Transverse colon (tissue), 4 donors: Measurements from ENCODE around the gene YTHDC1. TPM values are rescaled to one million over a fixed set of nuclear protein-coding genes. Genes with fewer than 3 reads are reported as not detected.

ENCODE experiments used
- DNase-seq: peaks from one replicate; pipeline ENCODE4 v3.0.0-alpha.2; 2019
- H3K27ac ChIP-seq, 4 donors: fragments of 200-600 bp; sonication (generic); 2 replicates each; pipeline ENCODE4 v1.5.1; 2016 to 2018; ENCODE audit warnings: inconsistent platforms in 4 of 4
- H3K27me3 ChIP-seq: fragments of 200-600 bp; sonication (generic); 2 replicates; pipeline ENCODE4 v1.5.1; 2017; ENCODE audit warnings: inconsistent platforms
- H3K36me3 ChIP-seq, 4 donors: fragments of 200-600 bp; sonication (generic); 2 replicates each; pipeline ENCODE4 v1.5.1; 2017 to 2019; ENCODE audit warnings: inconsistent platforms in 4 of 4
- H3K4me1 ChIP-seq, 4 donors: fragments of 200-600 bp; sonication (generic); 2 replicates each; pipeline ENCODE4 v1.5.1; 2017 to 2020; ENCODE audit warnings: inconsistent platforms in 4 of 4
- H3K4me3 ChIP-seq, 4 donors: fragments of 200-600 bp; sonication (generic); 1 replicate in 1 of 4; 2 replicates in 3 of 4; pipeline versions ENCODE4 v1.5.1 to v1.6.1; 2017 to 2019; ENCODE audit warnings: inconsistent platforms in 4 of 4
- H3K9me3 ChIP-seq, 2 donors: fragments of 200-600 bp; sonication (generic); 2 replicates each; pipeline ENCODE4 v1.5.1; 2017 to 2019; ENCODE audit warnings: inconsistent platforms in 2 of 2
- EP300 ChIP-seq: sonication (generic); formaldehyde crosslinking; IDR thresholded peaks from one replicate; pipeline ENCODE4 v1.6.1; 2017; ENCODE audit warnings: antibody characterized with exemption, low read depth
- POLR2A ChIP-seq: fragments of 450-650 bp; IDR thresholded peaks from one replicate; pipeline ENCODE4 v1.6.1; 2016; ENCODE audit warnings: antibody characterized with exemption, mild to moderate bottlenecking, moderate library complexity
- POLR2AphosphoS5 ChIP-seq, 3 donors: sonication (generic); formaldehyde crosslinking; IDR thresholded peaks; one replicate each; pipeline ENCODE4 v1.6.1; 2016; ENCODE audit warnings: antibody characterized with exemption in 3 of 3
- WGBS, 2 donors: methylation state at CpG; one replicate each; pipeline ENCODE4 v1.1.5; 2018; ENCODE audit warnings: low coverage in 1 of 2; 5-methylcytosine and 5-hydroxymethylcytosine counted together
- in situ Hi-C, 4 donors: fragments of 200-750 bp; cut with MboI; loops; one replicate each; pipeline versions ENCODE4 v1.15.0 to v1.15.1; 2017; ENCODE audit warnings: low sequenced_read_pairs in 3 of 4, low pct_ligation_motif_present in 1 of 4, low pct_unique_long_range_greater_than_20kb in 1 of 4
- intact Hi-C: fragments of 100-400 bp; cut with DNase I; formaldehyde crosslinking; loops from one replicate; pipeline ENCODE4 v1.15.1; 2023; ENCODE audit warnings: low total_unique reads
- total RNA-seq, 4 donors: library from RNA; depleted of rRNA; stranded (reverse); fragments of >200 nt; gene quantifications; one replicate each; pipeline ENCODE4 v1.1.0, GENCODE V29; 2016
- TF ChIP-seq, protein P1 (sequence below), 5 experiments: fragments of 200-600 bp in 3 of 5; fragments of 450-650 bp in 2 of 5; sonication (generic) in 3 of 5; IDR thresholded peaks; 1 replicate in 2 of 5; 2 replicates in 3 of 5; pipeline ENCODE4 v1.5.1; 2016 to 2017; ENCODE audit warnings: antibody characterized with exemption in 5 of 5, inconsistent platforms in 3 of 5, mild to moderate bottlenecking in 2 of 5, moderate library complexity in 1 of 5

Gene YTHDC1
- total RNA-seq, 4 donors from 2014 or later, result 47.4 to 183 (median 82.7) TPM

DNA sequence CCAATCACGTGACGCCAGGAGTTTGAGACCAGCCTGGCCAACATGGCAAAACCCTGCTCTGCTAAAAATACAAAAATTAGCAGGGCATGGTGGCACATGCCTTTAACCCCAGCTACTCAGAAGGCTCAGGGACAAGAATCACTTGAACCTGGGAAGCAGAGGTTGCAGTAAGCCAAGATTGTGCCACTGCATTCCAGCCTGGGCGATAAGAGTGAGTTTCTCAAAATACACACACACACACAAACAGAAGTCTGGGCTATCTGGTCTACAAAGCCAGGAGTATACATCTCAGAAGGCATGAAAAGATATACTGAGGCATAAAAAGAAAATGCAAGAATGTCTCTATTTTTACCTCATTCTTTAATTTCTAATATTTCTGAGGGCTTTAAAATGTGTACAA is 11.3 kb downstream of the YTHDC1 start:
- peaks cover 25 to 71% (median 38%) of the 10 kb centered on the region in 4 donors for H3K4me1 ChIP-seq

DNA sequence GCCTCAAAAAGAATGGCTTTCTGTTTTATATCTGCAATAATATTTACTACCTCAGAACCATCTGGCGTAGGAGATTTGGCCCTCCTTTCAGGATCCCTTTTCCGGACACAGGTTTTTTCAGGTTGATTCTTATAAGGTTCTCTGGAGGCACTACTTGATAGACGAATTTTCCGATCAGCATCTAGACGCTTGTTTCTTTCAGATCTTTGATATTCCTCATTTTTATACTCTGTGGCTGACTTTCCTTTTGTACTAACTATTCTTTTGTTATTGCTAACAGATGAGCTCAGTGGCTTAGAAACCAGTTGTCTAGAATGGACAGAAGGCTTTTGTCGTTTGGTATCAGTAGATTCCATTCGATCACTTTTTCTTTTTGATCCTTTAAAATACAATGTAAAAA is 12.4 kb downstream of the YTHDC1 start:
- H3K9me3 ChIP-seq, result no peaks in the 10 kb centered on the region
- in situ Hi-C loops, result no loop called here
- H3K4me3 ChIP-seq, result no peak overlapping the region
- TF ChIP-seq EP300, result no peak
- H3K27ac ChIP-seq, result no peak overlapping the region
- DNase-seq, result no peak
- H3K36me3 ChIP-seq, result peaks cover 0 to 31% (median 12%) of the 10 kb centered on the region in 4 donors
- WGBS, 2 donors, result 64 to 83% methylated on average over 7 of the region's 7 CpGs
- no peaks in the 10 kb centered on the region for H3K27me3 ChIP-seq
- H3K4me1 ChIP-seq, result peaks cover 18 to 60% (median 32%) of the 10 kb centered on the region in 4 donors
- intact Hi-C loops, result no loop called here

More for the DNA sequence above, 11.3 kb downstream of the YTHDC1 start:
- in situ Hi-C loops, result no loop called here
- no peaks in the 10 kb centered on the region for H3K27me3 ChIP-seq
- no peak overlapping the region for H3K27ac ChIP-seq
- TF ChIP-seq, protein P1, sequence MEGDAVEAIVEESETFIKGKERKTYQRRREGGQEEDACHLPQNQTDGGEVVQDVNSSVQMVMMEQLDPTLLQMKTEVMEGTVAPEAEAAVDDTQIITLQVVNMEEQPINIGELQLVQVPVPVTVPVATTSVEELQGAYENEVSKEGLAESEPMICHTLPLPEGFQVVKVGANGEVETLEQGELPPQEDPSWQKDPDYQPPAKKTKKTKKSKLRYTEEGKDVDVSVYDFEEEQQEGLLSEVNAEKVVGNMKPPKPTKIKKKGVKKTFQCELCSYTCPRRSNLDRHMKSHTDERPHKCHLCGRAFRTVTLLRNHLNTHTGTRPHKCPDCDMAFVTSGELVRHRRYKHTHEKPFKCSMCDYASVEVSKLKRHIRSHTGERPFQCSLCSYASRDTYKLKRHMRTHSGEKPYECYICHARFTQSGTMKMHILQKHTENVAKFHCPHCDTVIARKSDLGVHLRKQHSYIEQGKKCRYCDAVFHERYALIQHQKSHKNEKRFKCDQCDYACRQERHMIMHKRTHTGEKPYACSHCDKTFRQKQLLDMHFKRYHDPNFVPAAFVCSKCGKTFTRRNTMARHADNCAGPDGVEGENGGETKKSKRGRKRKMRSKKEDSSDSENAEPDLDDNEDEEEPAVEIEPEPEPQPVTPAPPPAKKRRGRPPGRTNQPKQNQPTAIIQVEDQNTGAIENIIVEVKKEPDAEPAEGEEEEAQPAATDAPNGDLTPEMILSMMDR (IDR thresholded peaks at IDR 0.05), result no peak
- no peak for TF ChIP-seq POLR2A
- TF ChIP-seq POLR2AphosphoS5 (IDR thresholded peaks at IDR 0.05), result no peak
- TF ChIP-seq EP300, result no peak
- WGBS, 2 donors, result 80 to 90% methylated on average over 3 of the region's 3 CpGs
- H3K4me3 ChIP-seq, result no peak overlapping the region
- H3K9me3 ChIP-seq, result no peaks in the 10 kb centered on the region
- DNase-seq, result no peak
- peaks cover 0 to 23% (median 9%) of the 10 kb centered on the region in 4 donors for H3K36me3 ChIP-seq
- intact Hi-C loops, result no loop called here

DNA sequence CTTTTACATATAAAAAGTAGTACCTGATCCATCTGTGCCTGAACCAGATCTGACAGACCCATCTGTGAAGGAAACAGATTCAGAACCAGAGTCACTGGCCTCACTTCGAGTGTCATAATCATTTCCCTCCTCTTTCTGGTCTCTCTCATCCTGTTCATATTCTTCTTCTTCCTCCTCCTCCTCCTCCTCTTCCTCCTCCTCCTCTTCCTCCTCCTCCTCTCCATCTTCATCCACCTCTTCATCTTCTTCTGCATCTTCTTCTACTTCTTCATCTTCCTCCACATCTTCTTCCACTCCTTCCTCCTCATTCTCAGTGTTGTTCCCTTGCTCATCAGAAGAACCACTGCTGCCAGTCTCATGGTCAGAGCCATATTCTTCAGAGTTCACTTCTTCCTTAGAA is 12.9 kb downstream of the YTHDC1 start:
- in situ Hi-C loops, result no loop called here
- TF ChIP-seq POLR2A (no peak), EP300 (no peak), POLR2AphosphoS5 (IDR thresholded peaks at IDR 0.05) (no peak)
- TF ChIP-seq, protein P1 (IDR thresholded peaks at IDR 0.05), result no peak
- no peaks in the 10 kb centered on the region for H3K9me3 ChIP-seq
- intact Hi-C loops, result no loop called here
- no peak overlapping the region for H3K27ac ChIP-seq
- H3K4me3 ChIP-seq, result no peak overlapping the region
- WGBS, 2 donors, result 67 to 76% methylated on average over 1 of the region's 1 CpG
- H3K27me3 ChIP-seq, result no peaks in the 10 kb centered on the region
- H3K4me1 ChIP-seq, result peaks cover 13 to 55% (median 29%) of the 10 kb centered on the region in 4 donors
- no peak for DNase-seq
- H3K36me3 ChIP-seq, result peaks cover 0 to 36% (median 14%) of the 10 kb centered on the region in 4 donors

DNA sequence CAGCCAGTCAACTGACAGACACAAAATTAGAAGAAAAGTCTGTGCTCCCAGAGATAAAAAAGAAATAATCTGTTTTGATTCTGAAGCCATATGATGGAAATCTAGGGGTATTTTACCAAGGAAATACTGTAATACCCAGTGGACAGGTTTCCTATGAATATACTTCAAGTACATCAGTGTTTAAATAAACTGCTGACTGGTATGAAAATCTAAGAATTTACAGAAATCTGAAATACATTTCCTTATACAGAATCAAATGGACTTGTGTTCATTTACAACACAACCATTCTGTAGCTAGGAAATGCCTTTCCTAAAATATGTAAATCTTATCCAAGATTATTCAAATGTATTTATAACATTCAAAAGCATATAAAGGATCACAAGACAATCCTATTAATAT is 13.4 kb downstream of the YTHDC1 start:
- Histone ChIP-seq H3K27ac (no peak overlapping the region), H3K4me1 (peaks cover 10 to 50% (median 26%) of the 10 kb centered on the region in 4 donors), H3K27me3 (no peaks in the 10 kb centered on the region), H3K36me3 (peaks cover 0 to 41% (median 17%) of the 10 kb centered on the region in 4 donors), H3K4me3 (no peak overlapping the region), H3K9me3 (no peaks in the 10 kb centered on the region)
- no peak for TF ChIP-seq POLR2A
- TF ChIP-seq POLR2AphosphoS5 (IDR thresholded peaks at IDR 0.05), result no peak
- TF ChIP-seq EP300, result no peak
- TF ChIP-seq, protein P1 (IDR thresholded peaks at IDR 0.05), result no peak
- DNase-seq, result no peak
- intact Hi-C loops, result no loop called here
- in situ Hi-C loops, result no loop called here

DNA sequence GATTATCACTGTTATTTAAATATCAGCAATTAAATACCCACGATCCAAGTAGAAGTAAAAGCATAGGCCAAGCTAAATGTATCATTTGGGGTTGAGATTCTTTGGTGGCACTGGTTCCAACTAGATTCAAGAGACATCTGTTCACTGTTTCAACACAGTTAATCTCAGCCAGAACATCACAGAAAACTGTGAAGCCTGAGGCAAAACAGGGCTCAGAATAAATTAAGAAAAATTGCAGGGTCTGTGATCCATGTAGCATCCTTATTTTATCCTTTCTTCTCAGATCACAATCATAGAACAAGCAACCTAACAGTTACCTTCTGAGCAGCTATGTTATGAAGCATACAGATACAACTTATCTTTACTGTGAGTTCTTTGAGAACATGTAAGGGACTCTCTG is 23.7 kb downstream of the YTHDC1 start:
- intact Hi-C loops (no loop called here), in situ Hi-C loops (no loop called here)
- WGBS, 2 donors, result 50 to 83% methylated on average over 1 of the region's 1 CpG
- Histone ChIP-seq H3K27ac (no peak overlapping the region), H3K9me3 (no peaks in the 10 kb centered on the region), H3K36me3 (peaks cover 0 to 92% (median 39%) of the 10 kb centered on the region in 4 donors), H3K4me3 (no peak overlapping the region), H3K27me3 (no peaks in the 10 kb centered on the region), H3K4me1 (no peaks in the 10 kb centered on the region)
- TF ChIP-seq POLR2AphosphoS5 (IDR thresholded peaks at IDR 0.05) (no peak), POLR2A (no peak), EP300 (no peak)
- TF ChIP-seq, protein P1 (IDR thresholded peaks at IDR 0.05), result no peak
- DNase-seq, result no peak
